Activated CD4-positive, alpha-beta T cell treated with anti-CD3 and anti-CD28 coated beads, Interleukin-2, amount 50 U/mL, for 4 hours (primary cell): Measurements from ENCODE around the gene OBP2A.
"Not testable (repeated sequence)": the region's sequence is repeated elsewhere in the genome, so short reads cannot be mapped to it uniquely, and the experiment has no call there.

Experiments
- DNase-seq, 2 experiments: peaks; one replicate each; pipeline ENCODE4 v3.0.0-alpha.2; 2020

Gene OBP2A

GRCh38 chr9:135528842-135529435 is 17.0 kb upstream of the OBP2A start:
- DNase-seq: not testable (repeated sequence)

- DNase-seq: no peak
These were observed 15.8 kb upstream of the OBP2A start for GRCh38 chr9:135530146-135530545.

- DNase-seq: no peak
These were observed 14.8 kb upstream of the OBP2A start for GRCh38 chr9:135531096-135531495.

GRCh38 chr9:135533113-135533512 is 12.8 kb upstream of the OBP2A start:
- no peak for DNase-seq

- no peak for DNase-seq
These were observed 12.3 kb upstream of the OBP2A start for GRCh38 chr9:135533674-135534073.

GRCh38 chr9:135534192-135534711 is 11.7 kb upstream of the OBP2A start:
- DNase-seq: not testable (repeated sequence)

- not testable (repeated sequence) for DNase-seq
These were observed 11.1 kb upstream of the OBP2A start for GRCh38 chr9:135534826-135535225.

GRCh38 chr9:135535631-135536030 is 10.3 kb upstream of the OBP2A start:
- not testable (repeated sequence) for DNase-seq

- no peak for DNase-seq
These were observed 9.7 kb upstream of the OBP2A start for GRCh38 chr9:135536216-135536615.

- not testable (repeated sequence) for DNase-seq
These were observed 2.5 kb upstream of the OBP2A start for GRCh38 chr9:135543262-135543894.

- DNase-seq: no peak
These were observed 818 bp upstream of the OBP2A start for GRCh38 chr9:135544981-135545635.

- DNase-seq: not testable (repeated sequence)
These were observed 1.1 kb downstream of the OBP2A start for GRCh38 chr9:135546792-135547617.

- DNase-seq: no peak
These were observed 2.1 kb downstream of the OBP2A start for GRCh38 chr9:135547756-135548736.

GRCh38 chr9:135549478-135550343 is 3.8 kb downstream of the OBP2A start:
- not testable (repeated sequence) for DNase-seq

GRCh38 chr9:135550344-135550918 is 4.5 kb downstream of the OBP2A start:
- no peak for DNase-seq

GRCh38 chr9:135551031-135551430 is 5.1 kb downstream of the OBP2A start:
- no peak for DNase-seq

- no peak for DNase-seq
These were observed 5.5 kb downstream of the OBP2A start for GRCh38 chr9:135551456-135551855.

GRCh38 chr9:135552021-135552697 is 6.2 kb downstream of the OBP2A start:
- DNase-seq: no peak

- DNase-seq: no peak
These were observed 6.8 kb downstream of the OBP2A start for GRCh38 chr9:135552698-135553171.

GRCh38 chr9:135554718-135555117 is 8.8 kb downstream of the OBP2A start:
- no peak for DNase-seq
